ENCODE data around the gene KIF20A.
"Not testable (repeated sequence)": the region's sequence is repeated elsewhere in the genome, so short reads cannot be mapped to it uniquely, and the experiment has no call there.

KIF20A gene

GRCh38 chr5:138178516-138179276 is at the start of gene KIF20A, which contains the start of gene BRD8:
Gene KIF20A, plus strand, starts transcription at chr5:138179112. Its CDS starts 569 bp downstream, at chr5:138179681.
Gene BRD8, minus strand, starts transcription at chr5:138178630. Its CDS starts 16 bp downstream, at chr5:138178614.
- DNase-seq = peak; percentile 80

- DNase-seq = no peak
Observed at GRCh38 chr5:138129347-138129746, 49.6 kb upstream of the KIF20A start.

GRCh38 chr5:138132543-138132942 is 46.4 kb upstream of the KIF20A start:
- no peak for DNase-seq

GRCh38 chr5:138138949-138139780 is 39.7 kb upstream of the KIF20A start, which contains the start of gene NME5:
Gene NME5, minus strand, starts transcription at chr5:138139428. Its CDS starts 648 bp downstream, at chr5:138138780.
- peak; percentile 32 for DNase-seq

GRCh38 chr5:138139781-138140090 is 39.2 kb upstream of the KIF20A start:
- DNase-seq = no peak

- DNase-seq = no peak
Observed at GRCh38 chr5:138140268-138140667, 38.6 kb upstream of the KIF20A start.

GRCh38 chr5:138141734-138142133 is 37.2 kb upstream of the KIF20A start:
- no peak for DNase-seq

- DNase-seq = not testable (repeated sequence)
Observed at GRCh38 chr5:138143578-138143977, 35.3 kb upstream of the KIF20A start.

- no peak for DNase-seq
Observed at GRCh38 chr5:138148811-138149210, 30.1 kb upstream of the KIF20A start.

GRCh38 chr5:138149530-138149929 is 29.4 kb upstream of the KIF20A start:
- no peak for DNase-seq

GRCh38 chr5:138155977-138156376 is 22.9 kb upstream of the KIF20A start:
- not testable (repeated sequence) for DNase-seq

GRCh38 chr5:138157626-138158025 is 21.3 kb upstream of the KIF20A start:
- no peak for DNase-seq

GRCh38 chr5:138159666-138160065 is 19.2 kb upstream of the KIF20A start:
- DNase-seq = no peak

GRCh38 chr5:138160706-138161105 is 18.2 kb upstream of the KIF20A start:
- DNase-seq = no peak

GRCh38 chr5:138163721-138164120 is 15.2 kb upstream of the KIF20A start:
- DNase-seq = no peak

GRCh38 chr5:138169124-138169523 is 9.8 kb upstream of the KIF20A start:
- no peak for DNase-seq

- DNase-seq = no peak
Observed at GRCh38 chr5:138170299-138170698, 8.6 kb upstream of the KIF20A start.

- no peak for DNase-seq
Observed at GRCh38 chr5:138177941-138178515, 884 bp upstream of the KIF20A start.

- no peak for DNase-seq
Observed at GRCh38 chr5:138179277-138179857, 455 bp downstream of the KIF20A start.

GRCh38 chr5:138180183-138180782 is 1.4 kb downstream of the KIF20A start:
- DNase-seq = peak; percentile 54

GRCh38 chr5:138180841-138181240 is 1.9 kb downstream of the KIF20A start:
- no peak for DNase-seq

- DNase-seq = no peak
Observed at GRCh38 chr5:138182808-138183207, 3.9 kb downstream of the KIF20A start.

GRCh38 chr5:138186002-138186447 is 7.1 kb downstream of the KIF20A start:
- no peak for DNase-seq

Data from DMS79 (cell line).